Liver (tissue), 3 donors: ENCODE results near the gene TCEAL1.

Source experiments
- CTCF ChIP-seq: fragments of 150-350 bp; IDR thresholded peaks from 2 replicates; pipeline ENCODE4 v1.5.1; 2017; ENCODE audit warnings: improper control_type of control experiment, low read depth, low read length; ENCODE audit not compliant: missing input control
- EGR1 ChIP-seq, 2 donors: IDR thresholded peaks; 2 replicates each; pipeline ENCODE4 v1.6.1; 2016 to 2018; ENCODE audit warnings: antibody characterized with exemption in 2 of 2, low read depth in 2 of 2
- FOXA1 ChIP-seq: IDR thresholded peaks from 2 replicates; pipeline ENCODE4 v1.6.1; 2016; ENCODE audit warnings: antibody characterized with exemption
- GABPA ChIP-seq, 2 donors: IDR thresholded peaks in 1 of 2; conservative IDR thresholded peaks in 1 of 2; 2 replicates each; pipeline ENCODE4 v1.6.1; 2016; ENCODE audit warnings: antibody characterized with exemption in 2 of 2, mild to moderate bottlenecking in 1 of 2, moderate library complexity in 1 of 2
- JUND ChIP-seq, 2 donors: IDR thresholded peaks; 2 replicates each; pipeline ENCODE4 v1.6.1; 2016; ENCODE audit warnings: antibody characterized with exemption in 2 of 2
- RAD21 ChIP-seq, 2 donors: IDR thresholded peaks; 2 replicates each; pipeline ENCODE4 v1.6.1; 2016; ENCODE audit warnings: antibody characterized with exemption in 2 of 2, mild to moderate bottlenecking in 2 of 2
- RXRA ChIP-seq, 2 donors: IDR thresholded peaks; 2 replicates each; pipeline ENCODE4 v1.6.1; 2017 to 2018; ENCODE audit warnings: antibody characterized with exemption in 2 of 2, mild to moderate bottlenecking in 1 of 2
- SP1 ChIP-seq: IDR thresholded peaks from 2 replicates; pipeline ENCODE4 v1.6.1; 2018; ENCODE audit warnings: antibody characterized with exemption, mild to moderate bottlenecking
- TAF1 ChIP-seq: conservative IDR thresholded peaks from 2 replicates; pipeline ENCODE4 v1.6.1; 2016; ENCODE audit warnings: antibody characterized with exemption, mild to moderate bottlenecking
- YY1 ChIP-seq: IDR thresholded peaks from 2 replicates; pipeline ENCODE4 v1.6.1; 2016; ENCODE audit warnings: antibody characterized with exemption, mild to moderate bottlenecking
- ZBTB33 ChIP-seq: IDR thresholded peaks from 2 replicates; pipeline ENCODE4 v1.6.1; 2016; ENCODE audit warnings: antibody characterized with exemption
- TF ChIP-seq, protein P1 (sequence below): IDR thresholded peaks from 2 replicates; pipeline ENCODE4 v1.6.1; 2016; ENCODE audit warnings: antibody characterized with exemption, mild to moderate bottlenecking
- TF ChIP-seq, protein P2 (sequence below): IDR thresholded peaks from 2 replicates; pipeline ENCODE4 v1.6.1; 2016; ENCODE audit warnings: antibody characterized with exemption
- TF ChIP-seq, protein P3 (sequence below): IDR thresholded peaks from 2 replicates; pipeline ENCODE4 v1.6.1; 2016; ENCODE audit warnings: antibody characterized with exemption
- donor health status: healthy.
- donor health status: healthy.

DNA sequence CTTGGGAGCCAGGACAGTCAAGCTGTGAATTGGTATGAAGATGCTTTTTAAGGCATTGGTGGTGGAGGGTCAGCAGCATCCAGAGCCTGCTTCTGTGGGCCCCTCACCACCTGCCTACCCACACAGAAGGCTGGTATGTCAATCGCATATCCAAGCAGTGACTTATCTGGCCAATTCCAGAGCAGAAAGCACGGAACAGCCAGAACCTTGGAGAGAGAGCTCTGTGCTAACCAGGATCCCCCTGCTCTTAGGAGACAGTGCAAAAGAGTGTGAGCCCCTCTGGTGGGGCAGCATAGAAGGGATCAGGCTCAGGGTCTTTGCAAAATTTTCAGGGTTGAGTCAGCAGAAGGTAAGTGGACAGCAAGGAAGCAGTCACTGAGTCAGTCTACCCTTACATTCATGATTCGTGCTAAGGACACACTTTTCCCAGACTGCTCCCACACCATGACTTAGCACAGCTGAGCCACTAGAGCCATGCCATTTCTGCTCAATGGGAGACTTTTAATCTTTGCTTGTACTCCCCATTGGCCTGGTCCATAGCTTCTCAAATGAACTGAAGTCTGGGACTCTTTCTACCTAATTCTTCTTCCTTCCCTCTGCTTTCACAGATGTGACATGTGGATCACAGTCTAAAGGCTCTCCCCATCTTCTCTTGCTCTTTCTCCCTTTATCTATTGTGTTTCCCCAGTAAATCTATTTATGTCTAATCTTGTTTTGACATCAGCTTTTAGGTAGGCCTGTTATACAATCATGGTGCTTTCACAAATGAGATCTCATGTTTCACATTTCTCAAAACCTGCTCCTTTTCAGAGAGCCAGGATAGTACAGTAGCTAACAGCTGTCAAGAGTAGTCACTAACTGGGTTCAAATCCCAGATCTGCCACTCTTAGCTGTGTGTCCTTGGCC lies 37.7 kb downstream of the TCEAL1 start:
- no peak for TF ChIP-seq CTCF
- no peak for TF ChIP-seq EGR1 (IDR thresholded peaks at IDR 0.05; ENCODE audit: low read depth in 2 of 2)
- no peak for TF ChIP-seq RXRA (IDR thresholded peaks at IDR 0.05)
- TF ChIP-seq FOXA1, result no peak
- TF ChIP-seq, protein P1, sequence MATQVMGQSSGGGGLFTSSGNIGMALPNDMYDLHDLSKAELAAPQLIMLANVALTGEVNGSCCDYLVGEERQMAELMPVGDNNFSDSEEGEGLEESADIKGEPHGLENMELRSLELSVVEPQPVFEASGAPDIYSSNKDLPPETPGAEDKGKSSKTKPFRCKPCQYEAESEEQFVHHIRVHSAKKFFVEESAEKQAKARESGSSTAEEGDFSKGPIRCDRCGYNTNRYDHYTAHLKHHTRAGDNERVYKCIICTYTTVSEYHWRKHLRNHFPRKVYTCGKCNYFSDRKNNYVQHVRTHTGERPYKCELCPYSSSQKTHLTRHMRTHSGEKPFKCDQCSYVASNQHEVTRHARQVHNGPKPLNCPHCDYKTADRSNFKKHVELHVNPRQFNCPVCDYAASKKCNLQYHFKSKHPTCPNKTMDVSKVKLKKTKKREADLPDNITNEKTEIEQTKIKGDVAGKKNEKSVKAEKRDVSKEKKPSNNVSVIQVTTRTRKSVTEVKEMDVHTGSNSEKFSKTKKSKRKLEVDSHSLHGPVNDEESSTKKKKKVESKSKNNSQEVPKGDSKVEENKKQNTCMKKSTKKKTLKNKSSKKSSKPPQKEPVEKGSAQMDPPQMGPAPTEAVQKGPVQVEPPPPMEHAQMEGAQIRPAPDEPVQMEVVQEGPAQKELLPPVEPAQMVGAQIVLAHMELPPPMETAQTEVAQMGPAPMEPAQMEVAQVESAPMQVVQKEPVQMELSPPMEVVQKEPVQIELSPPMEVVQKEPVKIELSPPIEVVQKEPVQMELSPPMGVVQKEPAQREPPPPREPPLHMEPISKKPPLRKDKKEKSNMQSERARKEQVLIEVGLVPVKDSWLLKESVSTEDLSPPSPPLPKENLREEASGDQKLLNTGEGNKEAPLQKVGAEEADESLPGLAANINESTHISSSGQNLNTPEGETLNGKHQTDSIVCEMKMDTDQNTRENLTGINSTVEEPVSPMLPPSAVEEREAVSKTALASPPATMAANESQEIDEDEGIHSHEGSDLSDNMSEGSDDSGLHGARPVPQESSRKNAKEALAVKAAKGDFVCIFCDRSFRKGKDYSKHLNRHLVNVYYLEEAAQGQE, result no peak
- TF ChIP-seq RAD21 (IDR thresholded peaks at IDR 0.05), result no peak
- TF ChIP-seq, protein P2, sequence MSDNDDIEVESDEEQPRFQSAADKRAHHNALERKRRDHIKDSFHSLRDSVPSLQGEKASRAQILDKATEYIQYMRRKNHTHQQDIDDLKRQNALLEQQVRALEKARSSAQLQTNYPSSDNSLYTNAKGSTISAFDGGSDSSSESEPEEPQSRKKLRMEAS, result no peak
- TF ChIP-seq SP1, result no peak
- no peak for TF ChIP-seq GABPA (IDR thresholded peaks at IDR 0.05 in 1 of 2, conservative IDR thresholded peaks at IDR 0.05 in 1 of 2)
- no peak for TF ChIP-seq JUND (IDR thresholded peaks at IDR 0.05)
- TF ChIP-seq, protein P3, sequence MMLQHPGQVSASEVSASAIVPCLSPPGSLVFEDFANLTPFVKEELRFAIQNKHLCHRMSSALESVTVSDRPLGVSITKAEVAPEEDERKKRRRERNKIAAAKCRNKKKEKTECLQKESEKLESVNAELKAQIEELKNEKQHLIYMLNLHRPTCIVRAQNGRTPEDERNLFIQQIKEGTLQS, result no peak
- TF ChIP-seq ZBTB33, result no peak
- no peak for TF ChIP-seq YY1
- TF ChIP-seq TAF1, result no peak
